ENCODE data around the gene PHYKPL.

GRCh38 chr5:178228609-178229008, 4.0 kb downstream of the PHYKPL start:
- TF ChIP-seq CTCF (IDR thresholded peaks at IDR 0.05; ENCODE audit: insufficient read depth, low read length, poor library complexity, severe bottlenecking), result no peak
- no peak for TF ChIP-seq EZH2phosphoT487 (conservative IDR thresholded peaks at IDR 0.05; ENCODE audit: low read length)
